Progenitor cell of endocrine pancreas (in vitro differentiated cells): Measurements from ENCODE around the gene MSN. TPM values are rescaled to one million over a fixed set of nuclear protein-coding genes. Genes with fewer than 3 reads are reported as not detected.
"Not testable (repeated sequence)": the region's sequence is repeated elsewhere in the genome, so short reads cannot be mapped to it uniquely, and the experiment has no call there.

ENCODE experiments used
- DNase-seq: peaks from one replicate; pipeline ENCODE4 v3.0.0; 2021; ENCODE audit warnings: low spot score; ENCODE audit not compliant: unreplicated experiment
- H3K27ac Mint-ChIP-seq: 2 replicates; pipeline ENCODE4 v1.8.0; 2021; ENCODE audit warnings: mild to moderate bottlenecking, moderate library complexity, mixed read lengths
- H3K27me3 Mint-ChIP-seq: 2 replicates; pipeline ENCODE4 v1.8.0; 2021; ENCODE audit warnings: mixed read lengths
- H3K36me3 Mint-ChIP-seq: 2 replicates; pipeline ENCODE4 v1.8.0; 2022; ENCODE audit warnings: mixed read lengths; ENCODE audit not compliant: insufficient read depth
- H3K4me1 Mint-ChIP-seq: 2 replicates; pipeline ENCODE4 v1.8.0; 2021; ENCODE audit warnings: low read depth, mixed read lengths
- H3K4me3 Mint-ChIP-seq: 2 replicates; pipeline ENCODE4 v1.8.0; 2021; ENCODE audit warnings: low read depth, mild to moderate bottlenecking, moderate library complexity, mixed read lengths
- H3K9me3 Mint-ChIP-seq: 2 replicates; pipeline ENCODE4 v1.8.0; 2021; ENCODE audit warnings: low read depth, mixed read lengths
- total RNA-seq: library from RNA; stranded (reverse); gene quantifications from 2 replicates; pipeline ENCODE4 v1.2.1, GENCODE V29; 2021
- TF ChIP-seq, protein P1 (sequence below): fragments of 200-600 bp; sonication (generic); IDR thresholded peaks from one replicate; pipeline ENCODE4 v1.5.0; 2021; ENCODE audit warnings: antibody characterized with exemption, mild to moderate bottlenecking; ENCODE audit not compliant: unreplicated experiment

The MSN gene
- total RNA-seq, 1 donor from 2014 or later = 28.8 TPM

DNA sequence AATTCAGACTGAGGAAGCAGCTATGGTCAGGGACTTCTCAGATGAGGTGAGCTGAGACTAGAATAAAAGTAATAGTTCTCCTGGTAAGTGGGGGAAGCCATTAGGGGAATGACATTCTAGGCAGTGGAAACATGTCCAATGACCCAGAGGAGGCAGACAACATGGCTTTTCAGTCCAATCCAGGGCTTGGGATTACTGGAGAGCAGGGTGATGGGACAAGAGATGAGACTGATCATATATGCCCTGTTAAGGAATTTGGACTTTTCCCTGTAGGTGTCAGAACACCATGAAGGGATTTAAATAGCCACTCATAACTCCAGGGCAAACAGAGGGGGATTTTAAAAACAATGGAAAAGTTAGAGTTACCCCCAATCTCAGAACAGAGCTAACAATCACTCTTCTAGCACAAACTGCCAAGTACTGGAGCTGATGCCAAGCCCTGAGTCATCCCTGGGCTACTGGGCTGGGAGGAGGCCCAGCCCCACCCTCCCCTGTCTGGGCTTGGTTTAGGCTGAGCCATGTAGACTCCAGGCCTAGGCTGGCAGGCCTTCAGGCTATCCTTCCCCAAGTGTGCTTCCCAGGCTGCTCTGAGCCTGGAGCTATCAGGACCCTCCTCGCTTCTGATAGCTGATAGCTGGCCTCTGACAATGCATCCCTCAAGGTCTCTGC, 22.7 kb upstream of the MSN start:
- no peak for DNase-seq
- TF ChIP-seq, protein P1, sequence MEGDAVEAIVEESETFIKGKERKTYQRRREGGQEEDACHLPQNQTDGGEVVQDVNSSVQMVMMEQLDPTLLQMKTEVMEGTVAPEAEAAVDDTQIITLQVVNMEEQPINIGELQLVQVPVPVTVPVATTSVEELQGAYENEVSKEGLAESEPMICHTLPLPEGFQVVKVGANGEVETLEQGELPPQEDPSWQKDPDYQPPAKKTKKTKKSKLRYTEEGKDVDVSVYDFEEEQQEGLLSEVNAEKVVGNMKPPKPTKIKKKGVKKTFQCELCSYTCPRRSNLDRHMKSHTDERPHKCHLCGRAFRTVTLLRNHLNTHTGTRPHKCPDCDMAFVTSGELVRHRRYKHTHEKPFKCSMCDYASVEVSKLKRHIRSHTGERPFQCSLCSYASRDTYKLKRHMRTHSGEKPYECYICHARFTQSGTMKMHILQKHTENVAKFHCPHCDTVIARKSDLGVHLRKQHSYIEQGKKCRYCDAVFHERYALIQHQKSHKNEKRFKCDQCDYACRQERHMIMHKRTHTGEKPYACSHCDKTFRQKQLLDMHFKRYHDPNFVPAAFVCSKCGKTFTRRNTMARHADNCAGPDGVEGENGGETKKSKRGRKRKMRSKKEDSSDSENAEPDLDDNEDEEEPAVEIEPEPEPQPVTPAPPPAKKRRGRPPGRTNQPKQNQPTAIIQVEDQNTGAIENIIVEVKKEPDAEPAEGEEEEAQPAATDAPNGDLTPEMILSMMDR = no peak
- Mint-ChIP-seq H3K4me3 (no peak overlapping the region), H3K36me3 (no peaks in the 10 kb centered on the region), H3K27ac (no peak overlapping the region), H3K27me3 (no peaks in the 10 kb centered on the region), H3K4me1 (no peaks in the 10 kb centered on the region), H3K9me3 (peaks cover 7% of the 10 kb centered on the region)

DNA sequence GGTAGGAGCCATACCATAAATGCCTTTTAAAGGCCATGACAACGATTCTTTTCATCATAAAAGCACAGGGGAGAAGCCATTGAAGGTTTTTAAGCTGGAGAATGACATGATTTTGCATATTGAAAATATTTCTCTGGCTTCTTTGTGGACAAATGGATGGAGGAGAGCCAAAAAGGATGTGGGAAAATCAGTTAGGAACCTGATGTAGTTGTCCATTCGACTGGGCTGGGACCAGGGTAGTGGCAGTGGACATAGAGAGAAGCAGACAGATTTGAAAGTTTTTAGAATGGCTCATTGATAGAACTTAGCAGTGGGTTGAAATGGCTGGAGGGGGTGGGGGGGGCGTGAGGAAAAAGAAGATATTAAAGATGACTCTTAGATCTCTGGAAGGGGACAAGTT, 19.7 kb upstream of the MSN start:
- TF ChIP-seq, protein P1 = no peak
- Mint-ChIP-seq H3K4me1 (no peaks in the 10 kb centered on the region), H3K27me3 (no peaks in the 10 kb centered on the region), H3K27ac (no peak overlapping the region), H3K4me3 (no peak overlapping the region), H3K36me3 (no peaks in the 10 kb centered on the region), H3K9me3 (peaks cover 11% of the 10 kb centered on the region)
- no peak for DNase-seq

DNA sequence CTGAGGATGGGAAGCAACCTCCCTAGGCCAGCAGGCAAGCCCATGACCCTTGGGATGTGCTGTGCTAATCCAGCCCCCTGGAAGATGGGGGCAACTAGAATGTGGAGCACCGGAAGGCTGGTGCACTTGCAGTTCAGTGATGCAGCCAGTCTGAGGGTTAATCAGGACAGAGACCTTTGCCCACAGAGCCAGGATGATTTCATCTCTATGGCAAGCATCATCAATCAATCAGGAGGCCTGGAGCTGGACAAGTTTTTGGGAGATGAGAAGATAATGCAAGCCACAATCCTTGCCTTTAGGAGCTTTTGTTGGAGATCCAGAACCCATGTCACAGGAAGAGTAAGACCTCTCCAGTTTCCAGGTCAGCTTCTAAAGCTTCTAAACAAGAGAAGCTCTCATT, 15.4 kb upstream of the MSN start:
- no peaks in the 10 kb centered on the region for H3K27me3 Mint-ChIP-seq

DNA sequence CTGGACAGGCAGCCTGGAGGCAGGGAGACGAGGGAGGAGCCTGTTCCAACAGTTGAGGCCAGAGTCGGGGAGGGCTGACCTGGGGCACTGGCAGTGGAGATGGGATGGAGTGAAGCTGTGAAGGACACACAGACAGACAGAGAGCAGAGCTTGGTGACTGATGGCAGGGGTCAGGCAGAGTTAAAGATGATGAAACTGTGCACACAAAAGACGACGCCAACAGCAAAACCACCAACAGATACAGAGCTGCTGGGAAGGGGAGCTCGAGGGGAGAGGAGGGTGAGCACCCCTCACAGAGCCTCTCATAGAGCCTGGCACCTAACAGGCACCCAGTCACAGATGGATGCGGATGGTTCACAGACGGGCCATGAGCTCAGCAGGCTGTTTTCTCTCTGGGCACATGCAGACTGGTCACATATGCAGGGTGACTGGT, 10.4 kb upstream of the MSN start:
- not testable (repeated sequence) for H3K4me1 Mint-ChIP-seq, H3K27me3 Mint-ChIP-seq, DNase-seq, H3K4me3 Mint-ChIP-seq, H3K9me3 Mint-ChIP-seq, H3K36me3 Mint-ChIP-seq, H3K27ac Mint-ChIP-seq

More for the DNA sequence above, 15.4 kb upstream of the MSN start:
- peaks cover 11% of the 10 kb centered on the region for H3K9me3 Mint-ChIP-seq
- TF ChIP-seq, protein P1 = no peak
- H3K36me3 Mint-ChIP-seq = no peaks in the 10 kb centered on the region
- DNase-seq = no peak
- no peak overlapping the region for H3K4me3 Mint-ChIP-seq
- no peak overlapping the region for H3K27ac Mint-ChIP-seq
- H3K4me1 Mint-ChIP-seq = no peaks in the 10 kb centered on the region

DNA sequence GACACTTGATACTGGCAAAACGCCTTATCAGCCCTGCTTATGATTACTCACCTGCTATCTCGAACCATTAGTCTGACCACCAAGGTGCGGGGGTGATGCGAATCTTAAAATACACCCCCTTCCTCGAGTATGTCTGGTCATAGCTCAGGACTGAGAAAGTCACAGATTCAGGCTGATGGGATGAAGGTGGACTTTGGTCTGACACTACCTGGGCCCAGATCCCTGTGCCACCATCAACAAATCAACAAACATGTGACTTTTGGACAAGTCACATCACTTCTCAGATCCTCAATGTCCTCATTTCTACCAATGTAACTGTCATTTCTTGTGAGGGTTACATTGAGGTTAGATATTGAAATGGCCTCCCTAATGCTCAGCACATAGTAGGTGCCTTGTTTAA, 9.8 kb upstream of the MSN start:
- Mint-ChIP-seq H3K9me3 (peaks cover 13% of the 10 kb centered on the region), H3K36me3 (peaks cover 2% of the 10 kb centered on the region), H3K4me1 (no peaks in the 10 kb centered on the region), H3K27ac (no peak overlapping the region), H3K4me3 (no peak overlapping the region), H3K27me3 (no peaks in the 10 kb centered on the region)
- TF ChIP-seq, protein P1 = no peak
- DNase-seq = no peak

DNA sequence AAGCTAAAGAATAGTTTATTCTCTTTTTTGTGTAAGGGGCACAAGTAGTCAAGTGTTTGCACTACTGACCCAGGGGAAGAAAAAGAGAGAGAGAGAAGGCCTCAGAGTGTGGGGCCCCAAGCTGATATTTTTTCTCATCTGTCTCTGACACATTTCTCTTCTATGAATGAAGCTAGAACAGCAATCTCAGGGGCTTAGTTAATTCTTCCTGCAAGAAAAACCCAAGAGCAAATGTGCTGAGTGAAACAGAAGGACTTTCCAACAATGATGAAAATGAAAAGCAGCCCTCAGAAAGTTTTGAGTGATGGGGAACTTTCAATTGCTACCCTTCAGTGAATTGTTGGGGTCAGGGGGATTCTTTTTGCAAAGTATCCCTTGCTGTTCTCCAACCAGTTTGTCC, 9.2 kb upstream of the MSN start:
- Mint-ChIP-seq H3K9me3 (peaks cover 15% of the 10 kb centered on the region), H3K27ac (no peak overlapping the region), H3K36me3 (peaks cover 2% of the 10 kb centered on the region), H3K4me1 (no peaks in the 10 kb centered on the region), H3K4me3 (no peak overlapping the region), H3K27me3 (no peaks in the 10 kb centered on the region)
- no peak for DNase-seq
- TF ChIP-seq, protein P1 = no peak
